Liver (tissue), 9 donors: Measurements from ENCODE around the gene ZNF467. TPM values are rescaled to one million over a fixed set of nuclear protein-coding genes. Genes with fewer than 3 reads are reported as not detected.

Source experiments
- DNase-seq: peaks from one replicate; pipeline ENCODE4 v3.0.0-alpha.2; 2017; ENCODE audit warnings: low spot score
- H3K27ac ChIP-seq, 2 donors: one replicate each; pipeline ENCODE4 v1.7.0; 2013; ENCODE audit warnings: inconsistent platforms in 2 of 2, low read length in 2 of 2, control low read depth in 1 of 2, low read depth in 1 of 2, mild to moderate bottlenecking in 1 of 2
- H3K27me3 ChIP-seq, 4 donors: one replicate each; pipeline versions ENCODE4 v1.6.1 to v1.7.0; 2013; ENCODE audit warnings: low read length in 3 of 4, inconsistent platforms in 1 of 4, mild to moderate bottlenecking in 1 of 4, moderate library complexity in 1 of 4; ENCODE audit not compliant: control insufficient read depth in 4 of 4, insufficient read depth in 4 of 4
- H3K36me3 ChIP-seq, 4 donors: one replicate each; pipeline versions ENCODE4 v1.6.1 to v1.7.0; 2013; ENCODE audit warnings: low read length in 3 of 4, mild to moderate bottlenecking in 3 of 4, low read depth in 1 of 4, moderate library complexity in 1 of 4; ENCODE audit not compliant: control insufficient read depth in 4 of 4, insufficient read depth in 3 of 4
- H3K4me1 ChIP-seq, 4 donors: one replicate each; pipeline versions ENCODE4 v1.6.1 to v1.7.0; 2013; ENCODE audit warnings: low read length in 3 of 4, mild to moderate bottlenecking in 3 of 4, moderate library complexity in 1 of 4; ENCODE audit not compliant: control insufficient read depth in 4 of 4, insufficient read depth in 4 of 4
- H3K4me3 ChIP-seq, 3 donors: one replicate each; pipeline versions ENCODE4 v1.6.1 to v1.7.0; 2013; ENCODE audit warnings: low read length in 3 of 3, control low read depth in 1 of 3, low read depth in 1 of 3, mild to moderate bottlenecking in 1 of 3
- H3K9ac ChIP-seq, 2 donors: one replicate each; pipeline ENCODE4 v1.7.0; 2013; ENCODE audit warnings: low read length in 2 of 2, mild to moderate bottlenecking in 2 of 2, moderate library complexity in 2 of 2, control low read depth in 1 of 2, low read depth in 1 of 2
- H3K9me3 ChIP-seq, 4 donors: one replicate each; pipeline versions ENCODE4 v1.6.1 to v1.7.0; 2013; ENCODE audit warnings: low read length in 3 of 4; ENCODE audit not compliant: control insufficient read depth in 4 of 4
- CTCF ChIP-seq: fragments of 150-350 bp; IDR thresholded peaks from 2 replicates; pipeline ENCODE4 v1.5.1; 2017; ENCODE audit warnings: improper control_type of control experiment, low read depth, low read length; ENCODE audit not compliant: missing input control
- FOXA1 ChIP-seq: IDR thresholded peaks from 2 replicates; pipeline ENCODE4 v1.6.1; 2016; ENCODE audit warnings: antibody characterized with exemption
- FOXA2 ChIP-seq: IDR thresholded peaks from 2 replicates; pipeline ENCODE4 v1.6.1; 2016; ENCODE audit warnings: antibody characterized with exemption
- GABPA ChIP-seq, 2 donors: IDR thresholded peaks in 1 of 2; conservative IDR thresholded peaks in 1 of 2; 2 replicates each; pipeline ENCODE4 v1.6.1; 2016; ENCODE audit warnings: antibody characterized with exemption in 2 of 2, mild to moderate bottlenecking in 1 of 2, moderate library complexity in 1 of 2
- HNF4A ChIP-seq, 2 donors: conservative IDR thresholded peaks; 2 replicates each; pipeline ENCODE4 v1.6.1; 2016; ENCODE audit warnings: antibody characterized with exemption in 2 of 2, mild to moderate bottlenecking in 2 of 2
- JUND ChIP-seq, 2 donors: IDR thresholded peaks; 2 replicates each; pipeline ENCODE4 v1.6.1; 2016; ENCODE audit warnings: antibody characterized with exemption in 2 of 2
- MAX ChIP-seq: IDR thresholded peaks from 2 replicates; pipeline ENCODE4 v1.6.1; 2016; ENCODE audit warnings: antibody characterized with exemption
- RAD21 ChIP-seq, 2 donors: IDR thresholded peaks; 2 replicates each; pipeline ENCODE4 v1.6.1; 2016; ENCODE audit warnings: antibody characterized with exemption in 2 of 2, mild to moderate bottlenecking in 2 of 2
- REST ChIP-seq: IDR thresholded peaks from 2 replicates; pipeline ENCODE4 v1.6.1; 2016; ENCODE audit warnings: antibody characterized with exemption, mild to moderate bottlenecking
- RXRA ChIP-seq, 2 donors: IDR thresholded peaks; 2 replicates each; pipeline ENCODE4 v1.6.1; 2017 to 2018; ENCODE audit warnings: antibody characterized with exemption in 2 of 2, mild to moderate bottlenecking in 1 of 2
- SP1 ChIP-seq: IDR thresholded peaks from 2 replicates; pipeline ENCODE4 v1.6.1; 2018; ENCODE audit warnings: antibody characterized with exemption, mild to moderate bottlenecking
- TAF1 ChIP-seq: conservative IDR thresholded peaks from 2 replicates; pipeline ENCODE4 v1.6.1; 2016; ENCODE audit warnings: antibody characterized with exemption, mild to moderate bottlenecking
- YY1 ChIP-seq: IDR thresholded peaks from 2 replicates; pipeline ENCODE4 v1.6.1; 2016; ENCODE audit warnings: antibody characterized with exemption, mild to moderate bottlenecking
- ZBTB33 ChIP-seq: IDR thresholded peaks from 2 replicates; pipeline ENCODE4 v1.6.1; 2016; ENCODE audit warnings: antibody characterized with exemption
- WGBS: extraction: QIAGEN DNeasy Blood & Tissue Kit; methylation state at CpG from one replicate; pipeline ENCODE4 v1.1.7; 2013; 5-methylcytosine and 5-hydroxymethylcytosine counted together
- polyA plus RNA-seq, 2 donors: library from polyadenylated mRNA; stranded (reverse) in 1 of 2; unstranded in 1 of 2; fragments of 200-250 nt in 1 of 2; fragments of >200 nt in 1 of 2; fragmentation: Nextera tagmentation in 1 of 2; extraction: Ambion mirVana in 1 of 2; gene quantifications; one replicate each; pipeline versions ENCODE4 v1.2.1 to v1.2.3, GENCODE V29; 2013 to 2015
- total RNA-seq, 2 donors: library from RNA; depleted of rRNA; stranded (reverse); fragments of >200 nt; gene quantifications; one replicate each; pipeline ENCODE4 v1.2.3, GENCODE V29; 2014
- donor health status: healthy.
- donor health status: healthy.
- donor health status: healthy.
- donor health status: healthy.
- donor health status: healthy.

The ZNF467 gene
- total and polyA plus RNA-seq, 4 donors, result 2.8 to 4.0 (median 3.7) TPM

GRCh38 chr7:149813254-149814035 lies 40.1 kb upstream of the ZNF467 start:
- Histone ChIP-seq H3K4me3 (no peak overlapping the region), H3K9me3 (no peaks in the 10 kb centered on the region), H3K4me1 (peaks cover 3 to 16% (median 9%) of the 10 kb centered on the region in 4 donors), H3K9ac (no peak overlapping the region), H3K36me3 (no peaks in the 10 kb centered on the region), H3K27me3 (no peaks in the 10 kb centered on the region), H3K27ac (no peak overlapping the region)
- WGBS, result 93% methylated on average over 28 of the region's 28 CpGs
- no peak for DNase-seq
- TF ChIP-seq HNF4A (conservative IDR thresholded peaks at IDR 0.05), result no peak
- TF ChIP-seq YY1, result no peak
- no peak for TF ChIP-seq RXRA (IDR thresholded peaks at IDR 0.05)
- TF ChIP-seq JUND (IDR thresholded peaks at IDR 0.05), result no peak
- no peak for TF ChIP-seq FOXA1
- no peak for TF ChIP-seq TAF1

GRCh38 chr7:149811831-149812490 lies 38.6 kb upstream of the ZNF467 start:
- no peak overlapping the region for H3K4me3 ChIP-seq
- peaks cover 3 to 16% (median 9%) of the 10 kb centered on the region in 4 donors for H3K4me1 ChIP-seq
- DNase-seq, result no peak
- TF ChIP-seq YY1, result no peak
- no peak for TF ChIP-seq TAF1
- no peak for TF ChIP-seq FOXA2
- TF ChIP-seq REST, result no peak
- TF ChIP-seq MAX, result no peak
- no peak for TF ChIP-seq ZBTB33
- 95% methylated on average over 16 of the region's 16 CpGs for WGBS
- H3K36me3 ChIP-seq, result no peaks in the 10 kb centered on the region
- H3K27ac ChIP-seq, result no peak overlapping the region
- H3K27me3 ChIP-seq, result no peaks in the 10 kb centered on the region
- H3K9me3 ChIP-seq, result no peaks in the 10 kb centered on the region
- no peak overlapping the region for H3K9ac ChIP-seq

- no peaks in the 10 kb centered on the region for H3K36me3 ChIP-seq
- H3K4me3 ChIP-seq, result no peak overlapping the region
- peaks cover 2 to 16% (median 9%) of the 10 kb centered on the region in 4 donors for H3K4me1 ChIP-seq
- no peak overlapping the region for H3K27ac ChIP-seq
- H3K9ac ChIP-seq, result no peak overlapping the region
- H3K27me3 ChIP-seq, result no peaks in the 10 kb centered on the region
- no peaks in the 10 kb centered on the region for H3K9me3 ChIP-seq
- WGBS, result 71% methylated on average over 3 of the region's 3 CpGs
- DNase-seq, result no peak
- TF ChIP-seq GABPA (IDR thresholded peaks at IDR 0.05 in 1 of 2, conservative IDR thresholded peaks at IDR 0.05 in 1 of 2), result no peak
- TF ChIP-seq HNF4A (conservative IDR thresholded peaks at IDR 0.05), result no peak
- TF ChIP-seq SP1, result no peak
- no peak for TF ChIP-seq TAF1
- no peak for TF ChIP-seq YY1
- no peak for TF ChIP-seq JUND (IDR thresholded peaks at IDR 0.05)
- TF ChIP-seq RAD21 (IDR thresholded peaks at IDR 0.05), result no peak
- TF ChIP-seq RXRA (IDR thresholded peaks at IDR 0.05), result no peak
- no peak for TF ChIP-seq CTCF
Observed at GRCh38 chr7:149811221-149811620, 37.8 kb upstream of the ZNF467 start.
